Nephron (organoid): ENCODE data around the gene ZNF335.

Experiments used
- H3K27ac Mint-ChIP-seq, 3 experiments: 2 replicates each; pipeline ENCODE4 v1.8.0; 2020; ENCODE audit warnings: mixed read lengths in 3 of 3, mild to moderate bottlenecking in 2 of 3, moderate library complexity in 1 of 3
- H3K27me3 Mint-ChIP-seq: 2 replicates; pipeline ENCODE4 v1.8.0; 2021; ENCODE audit warnings: low read depth, mild to moderate bottlenecking, moderate library complexity, mixed read lengths
- H3K36me3 Mint-ChIP-seq: 2 replicates; pipeline ENCODE4 v1.8.0; 2020; ENCODE audit warnings: low read depth, mixed read lengths
- H3K4me1 Mint-ChIP-seq: 2 replicates; pipeline ENCODE4 v1.8.0; 2020; ENCODE audit warnings: mixed read lengths
- H3K4me3 Mint-ChIP-seq, 3 experiments: 2 replicates each; pipeline ENCODE4 v1.8.0; 2020; ENCODE audit warnings: mild to moderate bottlenecking in 3 of 3, mixed read lengths in 3 of 3, moderate library complexity in 2 of 3
- H3K9me3 Mint-ChIP-seq: 2 replicates; pipeline ENCODE4 v1.8.0; 2020; ENCODE audit warnings: mixed read lengths
- CTCF ChIP-seq, 3 experiments: fragments of 200-600 bp; sonication (generic); IDR thresholded peaks; one replicate each; pipeline ENCODE4 v1.5.0; 2021; ENCODE audit warnings: antibody characterized with exemption in 3 of 3; ENCODE audit not compliant: unreplicated experiment in 3 of 3

ZNF335 gene

GRCh38 chr20:46014517-46015396, 42.8 kb upstream of the ZNF335 start:
- Mint-ChIP-seq H3K36me3 (no peaks in the 10 kb centered on the region), H3K27me3 (peaks cover 61% of the 10 kb centered on the region), H3K4me3 (peak overlapping the region; percentile 25 to 36 (median 26)), H3K9me3 (peaks cover 8% of the 10 kb centered on the region), H3K4me1 (peaks cover 14% of the 10 kb centered on the region), H3K27ac (no peak overlapping the region)
- no peak for TF ChIP-seq CTCF (IDR thresholded peaks at IDR 0.05; ENCODE audit: unreplicated experiment in 3 of 3)

GRCh38 chr20:46013829-46014516, 42.0 kb upstream of the ZNF335 start:
- TF ChIP-seq CTCF (IDR thresholded peaks at IDR 0.05; ENCODE audit: unreplicated experiment in 3 of 3) = peak; percentile 73 to 78 (median 77)
- Mint-ChIP-seq H3K36me3 (no peaks in the 10 kb centered on the region), H3K9me3 (peaks cover 8% of the 10 kb centered on the region), H3K27me3 (peaks cover 66% of the 10 kb centered on the region), H3K27ac (no peak overlapping the region), H3K4me3 (peak overlapping the region; percentile 25 to 36 (median 26)), H3K4me1 (peaks cover 14% of the 10 kb centered on the region)

- no peak overlapping the region for H3K4me3 Mint-ChIP-seq
Observed at GRCh38 chr20:46013322-46013828, 41.4 kb upstream of the ZNF335 start.

GRCh38 chr20:46012921-46013320, 40.9 kb upstream of the ZNF335 start:
- H3K36me3 Mint-ChIP-seq = no peaks in the 10 kb centered on the region
- peaks cover 19% of the 10 kb centered on the region for H3K4me1 Mint-ChIP-seq
- H3K27ac Mint-ChIP-seq = no peak overlapping the region
- H3K4me3 Mint-ChIP-seq = peak overlapping the region in 1 of 3 experiments; percentile 2
- TF ChIP-seq CTCF (IDR thresholded peaks at IDR 0.05; ENCODE audit: unreplicated experiment in 3 of 3) = no peak
- H3K27me3 Mint-ChIP-seq = peaks cover 65% of the 10 kb centered on the region
- H3K9me3 Mint-ChIP-seq = peaks cover 8% of the 10 kb centered on the region

More at GRCh38 chr20:46013322-46013828, 41.4 kb upstream of the ZNF335 start:
- peaks cover 14% of the 10 kb centered on the region for H3K4me1 Mint-ChIP-seq
- no peaks in the 10 kb centered on the region for H3K36me3 Mint-ChIP-seq
- H3K9me3 Mint-ChIP-seq = peaks cover 8% of the 10 kb centered on the region
- no peak for TF ChIP-seq CTCF (IDR thresholded peaks at IDR 0.05; ENCODE audit: unreplicated experiment in 3 of 3)
- H3K27ac Mint-ChIP-seq = no peak overlapping the region
- H3K27me3 Mint-ChIP-seq = peaks cover 66% of the 10 kb centered on the region

GRCh38 chr20:46011631-46012482, 39.9 kb upstream of the ZNF335 start:
- Mint-ChIP-seq H3K27ac (no peak overlapping the region), H3K27me3 (peaks cover 69% of the 10 kb centered on the region), H3K36me3 (no peaks in the 10 kb centered on the region), H3K4me3 (no peak overlapping the region), H3K9me3 (peaks cover 8% of the 10 kb centered on the region), H3K4me1 (peaks cover 20% of the 10 kb centered on the region)
- TF ChIP-seq CTCF (IDR thresholded peaks at IDR 0.05; ENCODE audit: unreplicated experiment in 3 of 3) = no peak
